ENCODE measurements around the gene TRAPPC3L.

TRAPPC3L gene

DNA sequence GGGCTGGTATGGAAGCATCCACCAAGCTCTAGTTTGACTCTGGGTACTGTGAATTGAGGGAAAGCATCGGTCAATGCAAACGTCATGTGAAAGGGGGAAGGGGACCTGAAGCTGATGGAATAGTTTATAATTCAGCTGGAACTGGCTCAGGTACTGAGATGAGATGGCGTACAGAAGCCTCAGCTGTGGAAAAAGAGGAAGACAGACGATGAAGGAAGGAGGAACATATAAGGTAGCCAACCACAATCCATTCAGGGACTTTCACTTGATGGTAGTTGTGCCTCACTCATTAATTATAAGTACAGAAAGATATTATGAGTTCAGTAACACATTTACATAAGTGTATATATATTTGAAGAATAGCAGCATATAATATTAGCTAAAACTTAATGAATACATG lies 31.4 kb downstream of the TRAPPC3L start:
- no peak for TF ChIP-seq ZFX (IDR thresholded peaks at IDR 0.05; ENCODE audit: borderline replicate concordance)
- TF ChIP-seq, protein P1, sequence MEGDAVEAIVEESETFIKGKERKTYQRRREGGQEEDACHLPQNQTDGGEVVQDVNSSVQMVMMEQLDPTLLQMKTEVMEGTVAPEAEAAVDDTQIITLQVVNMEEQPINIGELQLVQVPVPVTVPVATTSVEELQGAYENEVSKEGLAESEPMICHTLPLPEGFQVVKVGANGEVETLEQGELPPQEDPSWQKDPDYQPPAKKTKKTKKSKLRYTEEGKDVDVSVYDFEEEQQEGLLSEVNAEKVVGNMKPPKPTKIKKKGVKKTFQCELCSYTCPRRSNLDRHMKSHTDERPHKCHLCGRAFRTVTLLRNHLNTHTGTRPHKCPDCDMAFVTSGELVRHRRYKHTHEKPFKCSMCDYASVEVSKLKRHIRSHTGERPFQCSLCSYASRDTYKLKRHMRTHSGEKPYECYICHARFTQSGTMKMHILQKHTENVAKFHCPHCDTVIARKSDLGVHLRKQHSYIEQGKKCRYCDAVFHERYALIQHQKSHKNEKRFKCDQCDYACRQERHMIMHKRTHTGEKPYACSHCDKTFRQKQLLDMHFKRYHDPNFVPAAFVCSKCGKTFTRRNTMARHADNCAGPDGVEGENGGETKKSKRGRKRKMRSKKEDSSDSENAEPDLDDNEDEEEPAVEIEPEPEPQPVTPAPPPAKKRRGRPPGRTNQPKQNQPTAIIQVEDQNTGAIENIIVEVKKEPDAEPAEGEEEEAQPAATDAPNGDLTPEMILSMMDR (IDR thresholded peaks at IDR 0.05), result no peak
- H3K27ac ChIP-seq, result no peak overlapping the region

DNA sequence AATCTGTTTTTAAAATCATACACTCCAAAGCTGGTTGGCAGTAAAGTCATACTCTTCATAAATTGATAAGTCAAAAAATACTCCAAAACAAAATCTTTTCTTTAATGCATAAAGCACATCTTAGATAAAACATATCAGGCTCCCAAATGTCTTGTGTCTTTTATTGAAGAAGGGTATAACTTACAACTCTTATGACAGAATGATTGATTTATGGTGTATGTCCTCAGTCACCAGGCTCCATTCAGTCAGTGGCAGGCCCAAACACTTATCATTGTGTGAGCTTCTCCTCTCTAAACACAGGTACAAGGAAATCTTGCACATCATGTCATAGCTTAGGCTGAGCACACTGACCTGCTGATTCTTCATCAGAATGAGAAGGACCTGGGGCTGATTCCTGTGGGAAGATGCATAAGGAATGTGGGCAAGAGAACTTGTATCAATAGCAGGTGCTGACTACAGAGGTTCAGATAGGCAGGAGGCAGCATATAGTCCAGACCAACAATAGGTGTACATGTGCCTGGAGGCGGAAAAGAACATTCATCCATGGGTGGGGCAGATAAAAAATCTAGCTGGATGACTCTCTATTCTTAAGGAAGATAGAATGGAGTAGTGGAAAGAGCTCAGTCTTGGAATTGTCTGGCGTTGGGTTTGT lies 32.1 kb downstream of the TRAPPC3L start:
- no peak overlapping the region for H3K27ac ChIP-seq
- TF ChIP-seq, protein P1 (IDR thresholded peaks at IDR 0.05), result no peak
- no peak for TF ChIP-seq ZFX (IDR thresholded peaks at IDR 0.05; ENCODE audit: borderline replicate concordance)

DNA sequence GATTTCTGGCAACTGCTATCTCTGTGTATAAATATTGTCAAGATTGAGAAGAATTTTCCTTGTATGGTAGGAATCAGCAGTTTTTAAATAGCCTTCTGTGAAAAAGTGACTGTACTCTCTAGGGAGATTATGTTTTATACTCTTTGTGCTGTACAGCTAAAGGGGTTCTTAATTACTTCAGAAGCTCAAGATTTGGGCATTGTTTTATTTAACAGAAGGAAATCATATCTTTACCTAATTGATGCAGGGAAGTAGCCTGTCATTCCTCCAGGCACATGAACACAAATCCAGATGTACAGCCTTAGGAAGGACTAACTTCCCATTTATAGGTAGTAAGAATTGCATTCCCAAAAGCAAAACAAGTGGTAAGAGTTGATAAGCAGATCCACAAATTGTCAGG lies 32.8 kb downstream of the TRAPPC3L start:
- no peak overlapping the region for H3K27ac ChIP-seq
- TF ChIP-seq, protein P1 (IDR thresholded peaks at IDR 0.05), result no peak
- no peak for TF ChIP-seq ZFX (IDR thresholded peaks at IDR 0.05; ENCODE audit: borderline replicate concordance)

DNA sequence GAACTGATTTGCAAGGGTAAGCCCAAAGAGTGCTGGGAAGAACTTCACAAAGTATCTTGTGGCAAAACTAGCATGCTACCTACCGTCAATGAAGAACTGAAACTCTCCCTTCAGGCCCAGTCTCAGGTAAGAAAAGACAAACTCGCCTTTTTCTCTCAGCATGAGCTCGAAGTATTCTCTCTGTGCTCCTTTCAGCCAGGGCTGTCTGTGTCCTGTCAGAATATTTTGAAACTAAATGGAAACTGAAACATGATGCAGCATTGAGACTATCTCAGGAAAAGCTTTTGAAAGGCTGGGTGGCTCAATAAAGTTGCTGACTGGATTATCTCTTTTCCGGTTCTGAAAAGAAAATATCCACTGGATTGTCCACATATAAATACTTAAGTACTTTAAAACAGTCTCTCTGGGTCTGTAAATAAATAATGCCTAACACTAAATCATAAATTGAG lies 33.3 kb downstream of the TRAPPC3L start:
- H3K27ac ChIP-seq, result no peak overlapping the region
- TF ChIP-seq, protein P1 (IDR thresholded peaks at IDR 0.05), result no peak
- no peak for TF ChIP-seq ZFX (IDR thresholded peaks at IDR 0.05; ENCODE audit: borderline replicate concordance)

DNA sequence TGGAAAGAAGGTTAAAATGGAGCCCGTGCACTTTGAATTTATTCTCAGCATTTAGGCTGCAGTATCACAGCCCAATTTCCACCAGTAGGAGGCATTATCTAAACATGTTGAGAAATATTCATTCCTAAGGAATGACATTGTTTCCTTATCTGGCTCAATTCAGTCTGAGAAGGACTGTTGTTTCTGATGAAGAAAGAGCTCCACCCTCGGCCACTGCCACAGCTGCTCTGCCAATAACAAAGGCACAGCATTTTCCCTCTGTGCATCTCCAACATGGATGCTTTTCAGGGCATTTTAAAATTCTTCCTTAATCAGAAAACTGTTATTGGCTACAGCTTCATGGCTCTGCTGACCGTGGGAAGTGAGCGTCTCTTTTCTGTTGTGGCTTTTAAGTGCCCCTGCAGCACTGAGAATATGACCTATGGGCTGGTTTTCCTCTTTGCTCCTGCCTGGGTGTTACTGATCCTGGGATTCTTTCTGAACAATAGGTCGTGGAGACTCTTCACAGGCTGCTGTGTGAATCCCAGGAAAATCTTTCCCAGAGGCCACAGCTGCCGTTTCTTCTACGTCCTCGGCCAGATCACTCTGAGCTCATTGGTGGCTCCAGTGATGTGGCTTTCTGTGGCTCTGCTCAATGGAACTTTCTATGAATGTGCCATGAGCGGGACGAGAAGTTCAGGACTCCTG lies 33.9 kb downstream of the TRAPPC3L start, which contains the start of gene CALHM5:
Gene CALHM5, plus strand, starts transcription at position 216 of the 687 bp plus-strand sequence. Its CDS starts 58 bp downstream, at position 274.
- TF ChIP-seq, protein P1 (IDR thresholded peaks at IDR 0.05), result peak; percentile 49
- no peak for TF ChIP-seq ZFX (IDR thresholded peaks at IDR 0.05; ENCODE audit: borderline replicate concordance)
- no peak within 1 kb of the TSS for H3K27ac ChIP-seq

DNA sequence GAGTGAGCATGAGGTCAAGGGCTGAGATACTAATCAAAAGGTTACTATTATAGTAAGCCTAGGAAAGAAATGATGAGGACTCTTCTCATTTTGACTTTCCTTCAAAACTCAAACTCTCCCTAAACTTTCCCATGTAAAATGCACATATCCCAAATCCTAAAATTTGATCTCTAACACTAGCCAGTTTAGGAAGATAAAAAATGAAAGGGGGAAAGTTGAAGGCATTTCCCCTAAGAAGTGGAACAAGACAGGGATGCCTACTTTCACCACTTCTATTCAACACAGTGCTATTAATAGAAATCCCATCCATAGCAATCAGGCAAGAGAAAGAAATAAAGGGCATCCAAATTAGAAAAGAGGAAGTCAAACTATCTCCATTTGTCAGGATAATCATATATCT lies 37.0 kb downstream of the TRAPPC3L start:
- TF ChIP-seq, protein P1 (IDR thresholded peaks at IDR 0.05), result no peak
- no peak for TF ChIP-seq ZFX (IDR thresholded peaks at IDR 0.05; ENCODE audit: borderline replicate concordance)
- H3K27ac ChIP-seq, result no peak overlapping the region

DNA sequence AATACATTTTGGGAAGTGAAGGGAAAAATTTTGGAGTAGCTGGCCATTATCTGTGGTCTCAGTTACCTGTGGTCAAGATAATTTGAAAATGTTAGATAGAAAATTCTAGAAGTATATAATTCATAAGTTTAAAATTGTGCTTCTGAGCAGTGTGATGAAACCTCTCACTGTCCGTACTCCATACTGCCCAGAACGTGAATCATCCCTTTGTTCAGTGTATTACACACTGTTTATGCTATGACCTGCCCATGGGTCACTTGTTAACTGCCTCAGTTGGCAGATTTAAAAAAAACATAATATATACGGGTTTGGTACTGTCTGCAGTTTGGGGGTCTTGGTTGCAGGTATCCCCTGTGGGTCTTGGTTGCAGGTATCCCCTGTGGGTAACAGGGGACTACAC lies 38.2 kb downstream of the TRAPPC3L start:
- no peak overlapping the region for H3K27ac ChIP-seq
- no peak for TF ChIP-seq ZFX (IDR thresholded peaks at IDR 0.05; ENCODE audit: borderline replicate concordance)
